H1 (cell line): Measurements from ENCODE around the gene MGAT2. TPM values are rescaled to one million over a fixed set of nuclear protein-coding genes. Genes with fewer than 3 reads are reported as not detected.

ENCODE experiments used
- HDAC2 ChIP-seq, 2 experiments: fragments of 300-600 bp in 1 of 2; sonication (generic) in 1 of 2; IDR thresholded peaks; 2 replicates each; pipeline ENCODE4 v1.6.1; 2011 to 2012; ENCODE audit warnings: low read depth in 2 of 2, low read length in 2 of 2, mild to moderate bottlenecking in 2 of 2, moderate library complexity in 2 of 2, borderline replicate concordance in 1 of 2, inconsistent platforms in 1 of 2
- KDM1A ChIP-seq: fragments of 200-600, 300-600 bp; sonication (generic); IDR thresholded peaks from 2 replicates; pipeline ENCODE4 v1.7.1; 2016; ENCODE audit warnings: mild to moderate bottlenecking, low read length, borderline replicate concordance
- KDM4A ChIP-seq: IDR thresholded peaks from one replicate; pipeline ENCODE4 v1.7.1; 2012; ENCODE audit warnings: low read depth, mild to moderate bottlenecking, moderate library complexity, low read length, inconsistent platforms; ENCODE audit not compliant: severe bottlenecking
- POLR2AphosphoS5 ChIP-seq: IDR thresholded peaks from 2 replicates; pipeline ENCODE4 v1.6.1; 2011; ENCODE audit warnings: low read depth, low read length
- RFX5 ChIP-seq: IDR thresholded peaks from 2 replicates; pipeline ENCODE4 v1.6.1; 2011; ENCODE audit warnings: low read depth, low read length, improper control_type of control experiment, borderline replicate concordance
- TEAD4 ChIP-seq: IDR thresholded peaks from 2 replicates; pipeline ENCODE4 v1.6.1; 2012; ENCODE audit warnings: low read depth, low read length, inconsistent platforms, mixed read lengths
- ZNF274 ChIP-seq: IDR thresholded peaks from 2 replicates; pipeline ENCODE4 v1.7.0; 2012; ENCODE audit warnings: low read length, borderline replicate concordance; ENCODE audit errors: extremely low read depth
- polyA plus RNA-seq, 7 experiments: library from polyadenylated mRNA; depleted of rRNA in 3 of 7; stranded (reverse) in 5 of 7; unstranded in 2 of 7; fragments of >200 nt in 5 of 7; fragments of 200-250 nt in 2 of 7; gene quantifications; 1 replicate in 5 of 7; 2 replicates in 1 of 7; 4 replicates in 1 of 7; pipeline versions ENCODE4 v1.2.1 to v1.2.3, GENCODE V29; 2011 to 2013; ENCODE audit warnings: missing spikeins in 2 of 7, mixed read lengths in 2 of 7
- total RNA-seq: library from RNA; stranded (reverse); fragmentation: NEBNext Ultra II Directional; extraction: Animal tissue kit (Norgen Biotek cat#: 25700); gene quantifications from 2 replicates; pipeline ENCODE4 v1.2.1, GENCODE V29; 2021

MGAT2 gene
- total and polyA plus RNA-seq, 2 of the 8 experiments (the other 6 are each of a cell fraction or from before 2014, with no cell fraction given): 10.6 to 23.7 TPM

DNA sequence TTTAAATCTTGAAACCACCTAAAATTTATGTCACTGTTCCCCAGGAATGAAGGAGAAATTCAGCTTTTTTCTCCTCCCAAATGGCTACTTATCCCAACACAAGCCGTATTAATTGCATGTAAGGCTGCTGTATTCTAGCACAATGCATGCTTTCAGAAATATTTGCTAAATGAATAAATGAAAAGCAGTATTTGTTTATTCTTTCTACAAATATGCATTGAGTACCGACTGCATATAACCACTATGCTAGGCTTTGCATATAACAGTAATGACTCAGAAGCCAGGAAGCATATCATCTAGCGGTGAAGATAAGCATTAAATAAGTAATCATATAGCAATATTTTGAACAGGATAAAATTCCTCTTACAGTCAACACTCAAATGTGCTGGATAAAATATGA, 27.6 kb upstream of the MGAT2 start (continued):
- no peak for TF ChIP-seq ZNF274
- TF ChIP-seq HDAC2 (IDR thresholded peaks at IDR 0.05; ENCODE audit: borderline replicate concordance in 1 of 2, low read depth in 2 of 2, low read length in 2 of 2): no peak
- no peak for TF ChIP-seq KDM1A
- TF ChIP-seq RFX5: no peak
- TF ChIP-seq KDM4A: no peak
- TF ChIP-seq POLR2AphosphoS5: no peak
- TF ChIP-seq TEAD4: no peak
